ENCODE results near the gene YDJC. TPM values are rescaled to one million over a fixed set of nuclear protein-coding genes. Genes with fewer than 3 reads are reported as not detected.
"Not testable (repeated sequence)": the region's sequence is repeated elsewhere in the genome, so short reads cannot be mapped to it uniquely, and the experiment has no call there.

The YDJC gene
- total RNA-seq, 2 donors from 2014 or later = 28.3 to 31.0 TPM

DNA sequence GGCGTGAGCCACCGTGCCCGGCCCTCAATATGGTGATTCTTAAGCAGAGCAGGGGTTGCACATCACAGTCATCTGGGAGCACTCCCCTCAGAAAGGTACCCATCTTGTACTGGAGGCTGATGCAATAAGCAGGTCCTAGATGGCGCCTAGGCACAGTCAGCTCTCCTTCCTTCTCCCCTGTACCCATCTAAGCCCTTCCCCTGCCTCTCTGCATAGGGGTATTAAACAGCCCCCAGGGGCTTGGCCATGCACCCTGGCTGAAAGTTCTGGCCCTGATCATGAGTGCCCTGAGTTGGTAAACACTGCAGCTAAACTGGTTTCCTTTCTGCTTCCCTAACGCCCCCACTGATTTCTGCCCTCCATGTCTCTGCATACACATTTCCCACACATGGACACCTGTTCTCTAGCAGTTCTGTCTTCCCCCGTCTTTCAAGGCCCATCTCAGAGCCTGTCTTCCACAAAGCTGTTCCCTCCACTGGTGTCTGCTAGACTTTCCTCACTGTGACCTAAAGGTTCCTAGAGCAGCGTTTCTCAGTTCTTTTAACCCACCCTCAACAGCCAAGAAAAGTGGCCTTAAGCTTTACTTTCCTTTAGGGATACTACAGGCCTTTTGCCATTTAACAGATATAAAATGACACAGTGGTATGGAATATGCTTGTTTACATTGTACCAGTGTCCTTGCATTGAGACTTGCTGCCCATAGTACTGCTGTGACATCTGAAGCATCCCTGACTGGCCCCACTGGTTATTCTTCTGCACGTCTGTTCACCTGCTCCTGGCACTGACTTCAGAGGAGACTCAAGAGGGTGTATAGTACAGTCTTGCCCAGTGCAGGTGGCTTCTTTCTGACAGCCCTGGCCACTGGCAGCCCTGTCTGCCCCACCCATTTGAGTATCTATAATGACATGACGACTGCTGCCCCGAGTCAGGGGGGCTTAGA lies 46.8 kb downstream of the YDJC start:
- H3K4me3 Mint-ChIP-seq = peak overlapping the region; percentile 53
- peaks cover 3% of the 10 kb centered on the region for H3K36me3 Mint-ChIP-seq (ENCODE audit: low read depth)
- peak overlapping the region; percentile 88 for H3K27ac Mint-ChIP-seq
- H3K9me3 ChIP-seq (ENCODE audit: control insufficient read depth, low read length, poor library complexity, severe bottlenecking) = no peaks in the 10 kb centered on the region
- ATAC-seq (no peak), DNase-seq (no peak)
- H3K27me3 Mint-ChIP-seq = no peaks in the 10 kb centered on the region
- H3K4me1 Mint-ChIP-seq = peaks cover 37% of the 10 kb centered on the region

DNA sequence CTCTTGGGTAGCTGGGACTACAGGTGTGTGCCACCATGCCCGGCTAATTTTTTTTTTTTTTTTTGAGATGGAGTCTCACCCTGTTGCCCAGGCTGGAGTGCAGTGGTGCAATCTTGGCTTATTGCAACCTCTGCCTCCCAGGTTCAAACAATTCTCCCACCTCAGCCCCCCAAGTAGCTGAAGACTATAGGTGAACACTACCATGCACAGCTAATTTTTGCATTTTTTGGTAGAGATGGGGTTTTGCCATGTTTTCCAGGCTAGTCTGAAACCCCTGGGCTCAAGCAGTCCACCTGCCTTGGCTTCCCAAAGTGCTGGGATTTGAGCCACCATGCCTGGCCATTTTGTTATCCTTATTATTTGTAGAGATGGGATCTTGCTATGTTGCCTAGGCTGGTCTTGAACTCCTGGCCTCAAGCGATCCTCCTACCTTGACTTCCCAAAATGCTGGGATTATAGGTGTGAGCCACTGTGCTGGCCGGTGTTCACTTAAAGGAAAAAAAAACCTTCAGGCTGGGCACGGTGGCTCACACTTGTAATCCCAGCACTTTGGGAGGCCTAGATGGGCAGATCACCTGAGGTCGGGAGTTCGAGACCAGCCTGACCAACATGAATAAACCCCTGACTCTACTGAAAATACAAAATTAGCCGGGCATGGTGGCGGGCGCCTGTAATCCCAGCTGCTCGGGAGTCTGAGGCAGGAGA lies 48.7 kb downstream of the YDJC start:
- ATAC-seq; H3K9me3 ChIP-seq (ENCODE audit: control insufficient read depth, low read length, poor library complexity, severe bottlenecking); DNase-seq; H3K4me3 Mint-ChIP-seq; H3K36me3 Mint-ChIP-seq (ENCODE audit: low read depth); H3K27me3 Mint-ChIP-seq: not testable (repeated sequence)
- H3K4me1 Mint-ChIP-seq = peaks cover 37% of the 10 kb centered on the region
- peak overlapping the region; percentile 79 for H3K27ac Mint-ChIP-seq

DNA sequence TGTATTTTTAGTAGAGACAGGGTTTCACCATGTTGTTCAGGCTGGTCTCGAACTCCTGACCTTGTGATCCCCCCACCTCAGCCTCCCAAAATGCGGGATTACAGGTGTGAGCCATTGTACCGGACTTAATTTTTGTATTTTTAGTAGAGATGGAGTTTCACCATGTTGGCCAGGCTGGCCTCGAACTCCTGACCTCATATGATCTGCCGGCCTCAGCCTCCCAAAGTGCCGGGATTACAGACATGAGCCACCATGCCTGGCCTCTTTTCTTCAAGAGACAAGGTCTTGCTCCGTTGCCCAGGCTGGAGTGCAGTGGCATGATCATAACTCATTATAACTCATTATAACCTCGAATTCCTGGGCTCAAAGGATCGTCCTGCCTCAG lies 49.2 kb downstream of the YDJC start:
- H3K4me3 Mint-ChIP-seq; H3K36me3 Mint-ChIP-seq (ENCODE audit: low read depth); DNase-seq; H3K27me3 Mint-ChIP-seq; H3K9me3 ChIP-seq (ENCODE audit: control insufficient read depth, low read length, poor library complexity, severe bottlenecking); ATAC-seq: not testable (repeated sequence)
- H3K4me1 Mint-ChIP-seq = peaks cover 37% of the 10 kb centered on the region
- H3K27ac Mint-ChIP-seq = peak overlapping the region; percentile 79

DNA sequence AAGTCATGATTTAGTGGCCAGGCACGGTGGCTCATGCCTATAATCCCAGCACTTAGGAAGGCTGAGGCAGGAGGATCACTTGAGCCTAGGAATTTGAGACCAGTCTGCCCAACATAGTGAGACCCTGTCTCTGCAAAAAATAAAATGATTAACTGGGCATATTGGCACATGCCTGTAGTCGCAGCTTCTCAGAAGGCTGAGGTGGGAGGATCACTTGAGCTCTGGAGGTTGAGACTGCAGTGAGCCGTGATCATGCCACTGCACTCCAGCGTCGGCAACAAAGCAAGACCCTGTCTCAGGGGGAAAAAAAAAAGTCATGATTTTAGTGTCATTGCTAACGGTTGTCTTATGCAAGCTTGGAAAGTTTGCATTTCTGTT lies 50.4 kb downstream of the YDJC start:
- Mint-ChIP-seq H3K4me1 (peaks cover 35% of the 10 kb centered on the region), H3K27ac (peak overlapping the region; percentile 76), H3K4me3 (no peak overlapping the region)

More for the DNA sequence above, 50.4 kb downstream of the YDJC start:
- no peaks in the 10 kb centered on the region for H3K36me3 Mint-ChIP-seq (ENCODE audit: low read depth)
- H3K27me3 Mint-ChIP-seq = no peaks in the 10 kb centered on the region
- no peaks in the 10 kb centered on the region for H3K9me3 ChIP-seq (ENCODE audit: control insufficient read depth, low read length, poor library complexity, severe bottlenecking)
- DNase-seq = no peak
- no peak for ATAC-seq

Other genes starting within 250 kb of the YDJC start
- not detected for gene RIMBP3B, start 246.3 kb downstream of the YDJC start, total RNA-seq
- 10 to 100 TPM; 11.5 to 11.9 TPM for gene HIC2, start 212.7 kb downstream of the YDJC start, total RNA-seq
- gene TMEM191C, start 162.6 kb downstream of the YDJC start, total RNA-seq = 1 to 10 TPM; 2.0 to 3.4 TPM
- gene RIMBP3C, start 78.6 kb downstream of the YDJC start, total RNA-seq = 1 to 10 TPM in 1 of 2 donors, under 1 TPM in 1; 0.34 to 1.2 TPM
- 10 to 100 TPM; 25.7 to 30.4 TPM for gene UBE2L3, start 62.3 kb downstream of the YDJC start, total RNA-seq
- under 1 TPM in 1 of 2 donors, not detected in 1; 0.13 TPM for gene CCDC116, start 2.7 kb upstream of the YDJC start, total RNA-seq
- gene SDF2L1, start 12.3 kb upstream of the YDJC start, total RNA-seq = 10 to 100 TPM; 25.6 to 30.1 TPM
- gene PPIL2, start 36.0 kb upstream of the YDJC start, total RNA-seq = 10 to 100 TPM; 59.4 to 69.3 TPM
- 1 to 10 TPM; 3.5 to 4.6 TPM for gene YPEL1, start 105.8 kb upstream of the YDJC start, total RNA-seq
- 10 to 100 TPM; 74.2 to 84.6 TPM for gene MAPK1, start 237.6 kb upstream of the YDJC start, total RNA-seq